GM12891 (cell line): ENCODE data around the gene BRMS1.

Source experiments
- PAX5 ChIP-seq: IDR thresholded peaks from 2 replicates; pipeline ENCODE4 v1.6.1; 2011; ENCODE audit warnings: low read length, moderate library complexity, mild to moderate bottlenecking; ENCODE audit not compliant: insufficient read depth, severe bottlenecking
- POLR2A ChIP-seq: IDR thresholded peaks from 2 replicates; pipeline ENCODE4 v1.6.1; 2011; ENCODE audit warnings: low read depth, low read length, control low read depth
- POLR2AphosphoS5 ChIP-seq: IDR thresholded peaks from 2 replicates; pipeline ENCODE4 v1.6.1; 2011; ENCODE audit warnings: low read depth, low read length, control low read depth
- POU2F2 ChIP-seq: IDR thresholded peaks from 2 replicates; pipeline ENCODE4 v1.6.1; 2011; ENCODE audit warnings: low read depth, mild to moderate bottlenecking, control low read depth, low read length, moderate library complexity
- SPI1 ChIP-seq: IDR thresholded peaks from 2 replicates; pipeline ENCODE4 v1.6.1; 2011; ENCODE audit warnings: low read depth, low read length, control low read depth
- TAF1 ChIP-seq: IDR thresholded peaks from 2 replicates; pipeline ENCODE4 v1.6.1; 2011; ENCODE audit warnings: low read depth, low read length, control low read depth

- no peak for TF ChIP-seq SPI1
- TF ChIP-seq POU2F2, result no peak
- no peak for TF ChIP-seq POLR2AphosphoS5
- TF ChIP-seq POLR2A, result no peak
- TF ChIP-seq PAX5, result no peak
- no peak for TF ChIP-seq TAF1
These were observed 3.3 kb downstream of the BRMS1 start for GRCh38 chr11:66341502-66342126.
